DND-41 (cell line): ENCODE results near the gene ACLY.

ENCODE experiments used
- ATAC-seq: fragments of 200-7000 bp; cut with Tn5 transposase; 3 replicates; pipeline ENCODE4 v1.9.1; 2021; ENCODE audit warnings: low read depth; ENCODE audit not compliant: insufficient read depth
- DNase-seq: peaks from one replicate; pipeline ENCODE4 v3.0.0-alpha.2; 2020
- H2AFZ ChIP-seq: 2 replicates; pipeline ENCODE4 v1.6.0; 2012; ENCODE audit warnings: low read depth, low read length
- H3K27ac ChIP-seq: 2 replicates; pipeline ENCODE4 v1.5.1; 2012; ENCODE audit warnings: low read length, inconsistent platforms
- H3K27me3 ChIP-seq: fragments of 200-600 bp; sonication (generic); 2 replicates; pipeline ENCODE4 v1.6.0; 2012; ENCODE audit warnings: low read length, mild to moderate bottlenecking, inconsistent platforms; ENCODE audit not compliant: insufficient read depth, poor library complexity
- H3K36me3 ChIP-seq: 2 replicates; pipeline ENCODE4 v1.5.1; 2012; ENCODE audit warnings: low read length, inconsistent platforms; ENCODE audit not compliant: insufficient read depth
- H3K4me1 ChIP-seq: 2 replicates; pipeline ENCODE4 v1.5.1; 2012; ENCODE audit warnings: mild to moderate bottlenecking, low read length; ENCODE audit not compliant: insufficient read depth
- H3K4me2 ChIP-seq: 2 replicates; pipeline ENCODE4 v1.6.0; 2012; ENCODE audit warnings: mild to moderate bottlenecking, moderate library complexity, low read length, inconsistent platforms; ENCODE audit not compliant: insufficient read depth
- H3K4me3 ChIP-seq, 2 experiments: fragments of 200-600 bp in 1 of 2; shearing (Covaris generic) in 1 of 2; 2 replicates each; pipeline ENCODE4 v1.5.1; 2012 to 2016; ENCODE audit warnings: inconsistent platforms in 2 of 2, low read length in 2 of 2, mild to moderate bottlenecking in 2 of 2, low read depth in 1 of 2, moderate library complexity in 1 of 2
- H3K79me2 ChIP-seq: 2 replicates; pipeline ENCODE4 v1.6.0; 2012; ENCODE audit warnings: low read length, inconsistent platforms; ENCODE audit not compliant: insufficient read depth
- H3K9ac ChIP-seq: 2 replicates; pipeline ENCODE4 v1.6.0; 2012; ENCODE audit warnings: low read depth, mild to moderate bottlenecking, inconsistent platforms, low read length, moderate library complexity
- H3K9me3 ChIP-seq: 2 replicates; pipeline ENCODE4 v1.5.1; 2012; ENCODE audit warnings: low read length, moderate library complexity, mild to moderate bottlenecking, inconsistent platforms; ENCODE audit not compliant: insufficient read depth, severe bottlenecking
- H4K20me1 ChIP-seq: 2 replicates; pipeline ENCODE4 v1.6.0; 2012; ENCODE audit warnings: low read length; ENCODE audit not compliant: insufficient read depth
- CTCF ChIP-seq: IDR thresholded peaks from 2 replicates; pipeline ENCODE4 v1.5.1; 2012; ENCODE audit warnings: borderline replicate concordance, low read length, moderate library complexity, mild to moderate bottlenecking; ENCODE audit not compliant: poor library complexity, severe bottlenecking; ENCODE audit errors: extremely low read depth
- EZH2 ChIP-seq: IDR thresholded peaks from 3 replicates; pipeline ENCODE4 v1.6.1; 2012; ENCODE audit warnings: borderline replicate concordance, low read depth, mild to moderate bottlenecking, moderate library complexity, low read length, inconsistent platforms; ENCODE audit not compliant: severe bottlenecking

ACLY gene

DNA sequence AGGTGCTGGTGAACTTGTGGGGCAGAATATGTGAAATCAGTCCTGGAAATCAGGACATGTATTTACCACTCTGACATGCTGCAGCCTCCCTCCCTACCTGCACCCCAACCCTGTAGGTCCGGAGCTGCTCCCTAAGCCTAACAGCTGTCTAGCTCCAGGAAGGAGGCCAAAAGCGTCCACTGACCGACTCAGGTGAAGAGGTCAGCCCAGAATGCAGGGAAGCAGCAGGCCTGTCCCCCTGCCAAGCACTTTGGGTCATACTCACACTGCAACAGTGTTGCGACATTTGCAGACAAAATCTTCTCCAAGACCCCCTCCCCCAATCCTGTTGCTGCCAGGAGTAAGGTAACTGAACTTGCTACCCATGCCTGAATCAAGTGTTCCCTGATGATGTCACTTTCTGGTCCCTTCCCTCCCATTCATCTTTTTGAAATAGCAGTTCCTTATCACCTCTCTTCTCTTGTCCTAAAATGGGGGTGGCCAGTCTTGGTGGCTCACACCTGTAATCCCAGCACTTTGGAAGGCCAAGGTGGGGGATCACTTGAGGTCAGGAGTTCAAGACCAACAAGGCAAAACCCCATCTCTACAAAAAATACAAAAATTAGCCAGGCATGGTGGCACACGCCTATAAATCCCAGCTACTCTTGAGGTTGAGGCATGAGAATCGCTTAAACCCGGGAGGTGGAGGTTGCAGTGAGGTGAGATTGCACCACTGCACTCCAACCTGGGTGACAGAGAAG is 1.3 kb upstream of the ACLY start:
- H4K20me1 ChIP-seq = peaks cover 30% of the 10 kb centered on the region
- peak overlapping the region; percentile 87; the same call in 1 of the 2 replicates for H3K27ac ChIP-seq
- H3K4me3 ChIP-seq = no peak overlapping the region; a peak in 1 of 4 replicates
- no peak for TF ChIP-seq CTCF
- no peak for TF ChIP-seq EZH2
- H3K36me3 ChIP-seq = peaks cover 19% of the 10 kb centered on the region
- H3K9me3 ChIP-seq = no peaks in the 10 kb centered on the region
- peaks cover 34% of the 10 kb centered on the region for H3K4me1 ChIP-seq
- 0 out of 2 replicates have a peak overlapping the region, but pooled peaks have one; percentile 92 for H3K9ac ChIP-seq
- H3K4me2 ChIP-seq = peak overlapping the region; percentile 87
- DNase-seq (no peak), ATAC-seq (no peak)
- H2AFZ ChIP-seq = no peak overlapping the region
- peaks cover 40% of the 10 kb centered on the region for H3K79me2 ChIP-seq
- H3K27me3 ChIP-seq = no peaks in the 10 kb centered on the region

DNA sequence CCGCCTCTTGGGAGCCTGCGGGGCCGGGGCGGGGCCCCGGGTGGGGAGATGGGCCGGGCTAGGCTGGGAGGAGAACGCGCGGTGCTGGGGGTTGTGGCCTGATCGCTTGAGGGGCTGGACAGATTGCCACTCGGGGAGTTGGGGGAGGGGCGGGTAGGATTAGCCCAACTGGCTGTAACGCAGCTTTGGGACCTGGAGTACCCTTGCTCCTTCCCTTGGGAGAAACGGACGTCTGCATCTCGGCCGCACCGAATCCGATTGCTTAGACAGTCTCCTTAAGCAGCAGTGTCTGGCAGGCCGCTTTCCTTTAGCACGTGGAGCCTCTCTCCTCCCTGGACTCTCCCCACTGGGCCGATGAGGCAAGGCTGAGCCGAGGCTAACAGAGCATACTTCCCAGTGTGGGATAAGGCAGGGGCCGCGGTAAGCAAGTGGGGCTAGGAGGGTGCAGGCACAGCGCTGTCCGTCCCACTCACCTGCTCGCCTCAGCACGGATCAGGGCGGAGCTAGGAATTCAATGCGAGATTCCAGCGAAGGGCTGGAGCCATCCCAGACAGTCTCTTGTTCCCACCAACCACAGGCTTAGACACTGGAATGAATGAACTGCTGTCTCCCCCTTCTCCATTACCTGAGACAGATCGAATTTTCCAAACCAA is 540 bp upstream of the ACLY start:
- peak overlapping the region; percentile 87 for H2AFZ ChIP-seq
- H3K4me2 ChIP-seq = peak overlapping the region; percentile 87
- TF ChIP-seq CTCF = no peak
- TF ChIP-seq EZH2 = no peak
- ATAC-seq (peak; percentile 23), DNase-seq (no peak)
- peaks cover 34% of the 10 kb centered on the region for H3K4me1 ChIP-seq
- peak overlapping the region; percentile 92 for H3K9ac ChIP-seq
- peaks cover 22% of the 10 kb centered on the region for H3K36me3 ChIP-seq
- H3K27me3 ChIP-seq = no peaks in the 10 kb centered on the region
- peak overlapping the region; percentile 91 to 96; a peak in 2 of 4 replicates for H3K4me3 ChIP-seq
- H3K9me3 ChIP-seq = no peaks in the 10 kb centered on the region
- H3K79me2 ChIP-seq = peaks cover 47% of the 10 kb centered on the region
- H3K27ac ChIP-seq = peak overlapping the region; percentile 87
- peaks cover 38% of the 10 kb centered on the region for H4K20me1 ChIP-seq

GRCh38 chr17:41917679-41918313 is 955 bp downstream of the ACLY start:
- ATAC-seq = peak; percentile 13; the same call in 1 of the 3 replicates
- Histone ChIP-seq H2AFZ (peak overlapping the region; percentile 92), H3K9ac (peak overlapping the region; percentile 92), H3K27me3 (no peaks in the 10 kb centered on the region), H3K4me3 (peak overlapping the region; percentile 91 to 96), H3K27ac (peak overlapping the region; percentile 89), H3K79me2 (peaks cover 62% of the 10 kb centered on the region), H4K20me1 (peaks cover 53% of the 10 kb centered on the region), H3K36me3 (peaks cover 37% of the 10 kb centered on the region), H3K4me2 (peak overlapping the region; percentile 87), H3K4me1 (peaks cover 34% of the 10 kb centered on the region), H3K9me3 (no peaks in the 10 kb centered on the region)
- peak; percentile 55 for DNase-seq
- TF ChIP-seq EZH2 (no peak), CTCF (no peak)
